ENCODE measurements around the gene NTSR2.

Gene NTSR2

DNA sequence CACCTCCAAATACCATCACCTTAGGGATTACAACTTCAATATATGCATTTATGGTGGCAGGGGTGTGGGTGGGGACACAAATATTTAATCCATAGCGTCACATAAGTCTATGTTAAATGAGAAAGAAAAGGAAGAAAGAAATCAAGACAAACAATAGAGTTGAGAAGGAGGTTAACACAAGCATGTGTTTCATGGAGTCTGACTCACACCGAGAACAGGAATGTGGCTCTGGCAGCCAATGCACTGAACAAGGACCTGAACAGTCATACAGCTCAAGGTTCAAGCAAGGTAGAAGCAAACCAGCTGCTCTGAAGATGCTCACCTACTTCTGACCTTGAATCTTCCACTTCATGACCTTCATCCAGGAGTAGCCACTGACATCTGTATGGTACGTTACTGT, 40.2 kb upstream of the NTSR2 start:
- DNase-seq (ENCODE audit: low spot score): no peak
- in situ Hi-C loops (cut with MboI; ENCODE audit: low sequenced_read_pairs, unreplicated experiment): no loop called here
- TF ChIP-seq, protein P1, sequence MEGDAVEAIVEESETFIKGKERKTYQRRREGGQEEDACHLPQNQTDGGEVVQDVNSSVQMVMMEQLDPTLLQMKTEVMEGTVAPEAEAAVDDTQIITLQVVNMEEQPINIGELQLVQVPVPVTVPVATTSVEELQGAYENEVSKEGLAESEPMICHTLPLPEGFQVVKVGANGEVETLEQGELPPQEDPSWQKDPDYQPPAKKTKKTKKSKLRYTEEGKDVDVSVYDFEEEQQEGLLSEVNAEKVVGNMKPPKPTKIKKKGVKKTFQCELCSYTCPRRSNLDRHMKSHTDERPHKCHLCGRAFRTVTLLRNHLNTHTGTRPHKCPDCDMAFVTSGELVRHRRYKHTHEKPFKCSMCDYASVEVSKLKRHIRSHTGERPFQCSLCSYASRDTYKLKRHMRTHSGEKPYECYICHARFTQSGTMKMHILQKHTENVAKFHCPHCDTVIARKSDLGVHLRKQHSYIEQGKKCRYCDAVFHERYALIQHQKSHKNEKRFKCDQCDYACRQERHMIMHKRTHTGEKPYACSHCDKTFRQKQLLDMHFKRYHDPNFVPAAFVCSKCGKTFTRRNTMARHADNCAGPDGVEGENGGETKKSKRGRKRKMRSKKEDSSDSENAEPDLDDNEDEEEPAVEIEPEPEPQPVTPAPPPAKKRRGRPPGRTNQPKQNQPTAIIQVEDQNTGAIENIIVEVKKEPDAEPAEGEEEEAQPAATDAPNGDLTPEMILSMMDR (IDR thresholded peaks at IDR 0.05; ENCODE audit: borderline replicate concordance, control extremely low read depth, extremely low read depth, insufficient read depth, missing control alignments): no peak

DNA sequence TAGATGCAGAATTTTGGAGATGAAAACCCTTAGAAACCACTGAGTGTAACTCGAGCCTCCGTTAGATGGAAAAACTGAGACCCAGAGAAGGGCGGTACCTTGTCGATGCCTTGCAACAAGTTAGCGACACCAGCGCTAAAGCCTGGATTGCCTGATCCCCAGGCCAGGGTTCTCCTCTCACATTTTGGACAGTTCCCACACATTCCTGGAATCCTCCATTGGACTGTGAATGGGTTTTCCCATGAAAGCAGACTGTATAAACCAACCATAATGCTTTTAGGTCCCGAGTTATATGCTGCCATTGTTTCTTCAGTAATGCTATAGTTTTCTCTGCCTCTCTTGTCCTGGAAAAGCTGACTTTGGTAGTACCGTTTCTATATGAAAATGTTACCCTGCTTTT, 39.3 kb upstream of the NTSR2 start:
- TF ChIP-seq, protein P1 (IDR thresholded peaks at IDR 0.05; ENCODE audit: borderline replicate concordance, control extremely low read depth, extremely low read depth, insufficient read depth, missing control alignments): no peak
- no peak for DNase-seq (ENCODE audit: low spot score)
- in situ Hi-C loops (cut with MboI; ENCODE audit: low sequenced_read_pairs, unreplicated experiment): no loop called here

DNA sequence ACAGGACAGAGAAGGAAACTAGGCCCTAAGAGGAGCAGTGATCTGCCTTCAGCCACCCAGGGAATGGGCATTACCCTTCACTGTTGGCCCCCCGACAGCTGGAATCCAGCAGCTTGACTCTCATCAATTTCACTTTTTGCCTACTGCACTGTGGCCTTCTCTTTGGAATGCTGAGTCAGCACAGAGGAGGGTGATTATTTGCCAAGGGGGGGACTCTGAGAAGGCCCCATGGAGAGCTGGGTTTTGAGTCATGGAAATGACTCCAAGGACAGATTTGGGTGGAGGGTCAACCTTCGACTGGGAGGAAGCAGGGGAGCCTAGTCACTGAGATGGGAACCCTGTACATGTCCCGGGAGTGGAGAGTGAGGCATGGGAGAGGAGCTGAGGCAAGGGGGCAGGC, 38.1 kb upstream of the NTSR2 start:
- TF ChIP-seq, protein P1 (IDR thresholded peaks at IDR 0.05; ENCODE audit: borderline replicate concordance, control extremely low read depth, extremely low read depth, insufficient read depth, missing control alignments): no peak
- in situ Hi-C loops (cut with MboI; ENCODE audit: low sequenced_read_pairs, unreplicated experiment): no loop called here
- DNase-seq (ENCODE audit: low spot score): no peak

DNA sequence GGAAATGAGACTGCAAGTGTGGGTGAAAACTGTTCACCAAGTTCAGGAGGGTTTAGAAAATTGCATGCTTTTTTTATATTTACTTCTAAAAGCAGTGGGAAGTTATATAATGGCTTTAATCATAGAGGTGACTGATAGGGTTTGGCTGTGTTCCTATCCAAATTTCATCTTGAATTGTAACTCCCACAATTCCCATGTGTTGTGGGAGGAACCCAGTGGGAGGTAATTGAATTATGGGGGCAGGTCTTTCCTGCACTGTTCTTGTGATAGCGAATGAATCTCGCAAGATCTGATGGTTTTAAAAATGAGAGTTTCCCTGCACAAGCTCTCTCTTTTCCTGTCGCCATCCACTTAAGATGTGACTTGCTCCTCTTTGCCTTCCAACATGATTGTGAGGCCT, 35.7 kb upstream of the NTSR2 start:
- DNase-seq (ENCODE audit: low spot score): no peak
- in situ Hi-C loops (cut with MboI; ENCODE audit: low sequenced_read_pairs, unreplicated experiment): no loop called here
- TF ChIP-seq, protein P1 (IDR thresholded peaks at IDR 0.05; ENCODE audit: borderline replicate concordance, control extremely low read depth, extremely low read depth, insufficient read depth, missing control alignments): no peak

DNA sequence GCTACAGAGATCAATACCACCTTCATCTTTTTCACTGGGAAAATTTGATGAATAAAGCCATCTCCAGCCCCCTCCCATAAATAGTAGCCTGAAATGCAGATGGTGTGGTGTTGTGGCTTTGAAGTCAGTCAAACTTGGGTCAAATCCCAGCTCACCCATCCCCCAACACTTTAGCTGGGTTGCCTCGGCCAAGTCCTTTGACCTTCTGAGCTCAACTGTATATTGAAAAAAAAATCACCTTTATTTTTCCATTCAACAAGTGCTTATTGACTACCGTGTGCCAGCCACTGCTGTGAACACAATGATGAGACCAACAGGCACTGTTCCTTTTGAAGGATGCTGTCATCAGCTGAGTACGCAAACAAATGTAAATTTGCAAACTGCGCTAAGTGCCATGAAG, 35.1 kb upstream of the NTSR2 start:
- no peak for DNase-seq (ENCODE audit: low spot score)
- TF ChIP-seq, protein P1 (IDR thresholded peaks at IDR 0.05; ENCODE audit: borderline replicate concordance, control extremely low read depth, extremely low read depth, insufficient read depth, missing control alignments): no peak
- in situ Hi-C loops (cut with MboI; ENCODE audit: low sequenced_read_pairs, unreplicated experiment): no loop called here

DNA sequence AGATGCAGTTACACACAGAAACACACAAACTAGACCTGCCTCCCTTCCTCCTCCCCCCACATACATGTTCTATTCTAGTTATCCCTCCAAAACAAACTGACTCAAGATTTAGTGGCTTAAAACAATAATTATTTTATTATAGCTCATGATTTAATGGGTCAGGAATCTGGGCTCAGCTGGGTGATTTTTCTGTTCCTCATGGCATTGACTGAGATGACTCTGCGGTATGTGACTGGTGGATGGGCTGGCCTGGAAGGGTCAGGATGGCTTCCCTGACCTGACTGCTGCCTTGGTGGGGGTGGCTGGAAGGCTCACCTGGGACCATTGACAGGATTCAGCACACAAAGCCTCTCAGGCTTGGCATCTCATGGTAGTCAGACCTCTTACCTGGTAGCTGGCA, 33.7 kb upstream of the NTSR2 start:
- TF ChIP-seq, protein P1 (IDR thresholded peaks at IDR 0.05; ENCODE audit: borderline replicate concordance, control extremely low read depth, extremely low read depth, insufficient read depth, missing control alignments): no peak
- DNase-seq (ENCODE audit: low spot score): no peak
- in situ Hi-C loops (cut with MboI; ENCODE audit: low sequenced_read_pairs, unreplicated experiment): no loop called here

DNA sequence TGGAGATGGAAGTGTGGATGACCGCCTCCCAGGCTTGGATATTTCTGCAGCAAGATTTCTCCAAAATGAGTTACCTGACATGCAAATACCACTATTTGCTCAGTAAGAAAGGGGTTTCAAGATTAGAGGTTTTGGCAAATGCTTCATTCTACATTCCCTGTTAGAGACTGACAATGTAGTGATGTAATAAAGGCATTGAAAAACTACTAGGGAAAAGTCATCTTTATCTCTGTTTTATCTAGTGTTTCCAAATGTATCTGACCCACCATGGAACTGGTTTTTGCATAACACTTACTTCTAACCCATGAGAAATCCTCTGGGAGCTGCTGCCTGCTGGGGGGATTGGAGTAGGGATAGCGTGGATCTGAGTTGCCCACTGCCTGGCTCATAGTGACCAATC, 33.0 kb upstream of the NTSR2 start:
- in situ Hi-C loops (cut with MboI; ENCODE audit: low sequenced_read_pairs, unreplicated experiment): no loop called here
- TF ChIP-seq, protein P1 (IDR thresholded peaks at IDR 0.05; ENCODE audit: borderline replicate concordance, control extremely low read depth, extremely low read depth, insufficient read depth, missing control alignments): no peak
- no peak for DNase-seq (ENCODE audit: low spot score)
